Measurements from ENCODE around the gene CABLES2.

DNA sequence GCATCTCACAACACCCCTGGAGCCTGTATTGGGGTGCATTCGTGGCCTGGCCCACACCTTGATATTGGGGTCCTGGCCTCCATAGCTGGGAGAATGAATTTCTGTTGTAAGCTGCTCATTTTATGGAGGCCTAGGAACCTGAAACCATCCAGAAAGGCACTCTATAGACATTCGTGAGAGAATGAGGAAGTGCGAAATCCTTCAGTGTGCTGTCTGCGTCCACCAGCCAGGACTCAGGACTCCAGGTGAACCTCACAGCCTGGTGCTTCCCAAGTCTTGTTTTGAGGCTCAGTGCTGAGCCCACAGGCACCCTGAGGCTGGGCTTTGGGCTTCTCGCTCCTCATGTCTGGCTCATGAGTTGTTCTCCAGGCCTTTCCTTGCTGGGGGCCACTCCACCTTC is 32.1 kb upstream of the CABLES2 start:
- TF ChIP-seq EZH2 (IDR thresholded peaks at IDR 0.05; ENCODE audit: low read length, unreplicated experiment), result no peak
- TF ChIP-seq, protein P1, sequence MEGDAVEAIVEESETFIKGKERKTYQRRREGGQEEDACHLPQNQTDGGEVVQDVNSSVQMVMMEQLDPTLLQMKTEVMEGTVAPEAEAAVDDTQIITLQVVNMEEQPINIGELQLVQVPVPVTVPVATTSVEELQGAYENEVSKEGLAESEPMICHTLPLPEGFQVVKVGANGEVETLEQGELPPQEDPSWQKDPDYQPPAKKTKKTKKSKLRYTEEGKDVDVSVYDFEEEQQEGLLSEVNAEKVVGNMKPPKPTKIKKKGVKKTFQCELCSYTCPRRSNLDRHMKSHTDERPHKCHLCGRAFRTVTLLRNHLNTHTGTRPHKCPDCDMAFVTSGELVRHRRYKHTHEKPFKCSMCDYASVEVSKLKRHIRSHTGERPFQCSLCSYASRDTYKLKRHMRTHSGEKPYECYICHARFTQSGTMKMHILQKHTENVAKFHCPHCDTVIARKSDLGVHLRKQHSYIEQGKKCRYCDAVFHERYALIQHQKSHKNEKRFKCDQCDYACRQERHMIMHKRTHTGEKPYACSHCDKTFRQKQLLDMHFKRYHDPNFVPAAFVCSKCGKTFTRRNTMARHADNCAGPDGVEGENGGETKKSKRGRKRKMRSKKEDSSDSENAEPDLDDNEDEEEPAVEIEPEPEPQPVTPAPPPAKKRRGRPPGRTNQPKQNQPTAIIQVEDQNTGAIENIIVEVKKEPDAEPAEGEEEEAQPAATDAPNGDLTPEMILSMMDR (conservative IDR thresholded peaks at IDR 0.05; ENCODE audit: low read depth, low read length), result no peak
- TF ChIP-seq EZH2phosphoT487 (IDR thresholded peaks at IDR 0.05; ENCODE audit: borderline replicate concordance, low read length), result no peak

Measured in PC-3 (cell line).